Neural progenitor cell (in vitro differentiated cells): ENCODE data around the gene CYLD. TPM values are rescaled to one million over a fixed set of nuclear protein-coding genes. Genes with fewer than 3 reads are reported as not detected.

Source experiments
- DNase-seq: peaks from one replicate; pipeline ENCODE4 v3.0.0-alpha.2; 2016; ENCODE audit warnings: low spot score
- H2AFZ ChIP-seq: fragments of 200-600 bp; sonication (generic); replicated peaks from 2 replicates; pipeline ENCODE4 v1.6.1; 2016; ENCODE audit warnings: antibody characterized with exemption
- H3F3A ChIP-seq: fragments of 200-600 bp; sonication (generic); 2 replicates; pipeline ENCODE4 v1.6.1; 2016; ENCODE audit warnings: antibody characterized with exemption, low read depth
- H3K27ac ChIP-seq: fragments of 200-600 bp; sonication (generic); 2 replicates; pipeline ENCODE4 v1.5.1; 2016; ENCODE audit warnings: mild to moderate bottlenecking
- H3K27me3 ChIP-seq: fragments of 200-600 bp; sonication (generic); 2 replicates; pipeline ENCODE4 v1.6.1; 2016; ENCODE audit warnings: mild to moderate bottlenecking, moderate library complexity
- H3K36me3 ChIP-seq: fragments of 200-600 bp; sonication (generic); 2 replicates; pipeline ENCODE4 v1.5.1; 2016
- H3K4me1 ChIP-seq: fragments of 200-600 bp; sonication (generic); 2 replicates; pipeline ENCODE4 v1.6.1; 2016; ENCODE audit warnings: mixed run types
- H3K4me2 ChIP-seq: fragments of 200-600 bp; sonication (generic); 2 replicates; pipeline ENCODE4 v1.6.1; 2016
- H3K4me3 ChIP-seq: fragments of 200-600 bp; sonication (generic); 2 replicates; pipeline ENCODE4 v1.5.1; 2016
- H3K79me2 ChIP-seq: fragments of 200-600 bp; sonication (generic); 2 replicates; pipeline ENCODE4 v1.6.1; 2016; ENCODE audit warnings: low read depth
- H3K9ac ChIP-seq: fragments of 200-600 bp; sonication (generic); 2 replicates; pipeline ENCODE4 v1.6.1; 2016
- H3K9me3 ChIP-seq: fragments of 200-600 bp; sonication (generic); 2 replicates; pipeline ENCODE4 v1.5.1; 2016; ENCODE audit warnings: low read depth
- H4K20me1 ChIP-seq: fragments of 200-600 bp; sonication (generic); 2 replicates; pipeline ENCODE4 v1.6.1; 2016; ENCODE audit warnings: low read depth
- H3K27ac Mint-ChIP-seq: 3 replicates; pipeline ENCODE4 v1.8.0; 2021; ENCODE audit warnings: mixed read lengths
- H3K27me3 Mint-ChIP-seq: 2 replicates; pipeline ENCODE4 v1.8.0; 2022; ENCODE audit warnings: low read depth, mild to moderate bottlenecking, inconsistent platforms, moderate library complexity, mixed read lengths; ENCODE audit not compliant: insufficient read depth
- H3K36me3 Mint-ChIP-seq: 3 replicates; pipeline ENCODE4 v1.8.0; 2021; ENCODE audit warnings: mixed read lengths
- H3K4me1 Mint-ChIP-seq: 3 replicates; pipeline ENCODE4 v1.8.0; 2021; ENCODE audit warnings: mixed read lengths
- H3K4me3 Mint-ChIP-seq: 3 replicates; pipeline ENCODE4 v1.8.0; 2021; ENCODE audit warnings: mild to moderate bottlenecking, moderate library complexity, mixed read lengths
- H3K9me3 Mint-ChIP-seq: 3 replicates; pipeline ENCODE4 v1.8.0; 2020; ENCODE audit warnings: mixed read lengths
- EZH2 ChIP-seq: fragments of 200-600 bp; sonication (generic); IDR thresholded peaks from 2 replicates; pipeline ENCODE4 v1.6.1; 2017; ENCODE audit warnings: antibody characterized with exemption, mild to moderate bottlenecking, moderate library complexity
- EZH2phosphoT487 ChIP-seq: fragments of 200-600 bp; sonication (generic); IDR thresholded peaks from 2 replicates; pipeline ENCODE4 v1.6.1; 2017; ENCODE audit warnings: antibody characterized with exemption
- total RNA-seq: library from RNA; depleted of rRNA; stranded (reverse); fragments of >200 nt; gene quantifications from 2 replicates; pipeline ENCODE4 v1.2.3, GENCODE V29; 2015; ENCODE audit warnings: low replicate concordance
- TF ChIP-seq, protein P1 (sequence below): fragments of 200-600 bp; sonication (generic); IDR thresholded peaks from 2 replicates; pipeline ENCODE4 v1.5.1; 2017; ENCODE audit warnings: antibody characterized with exemption, mild to moderate bottlenecking

The CYLD gene
- total RNA-seq, 1 donor from 2014 or later, result 22.0 TPM

DNA sequence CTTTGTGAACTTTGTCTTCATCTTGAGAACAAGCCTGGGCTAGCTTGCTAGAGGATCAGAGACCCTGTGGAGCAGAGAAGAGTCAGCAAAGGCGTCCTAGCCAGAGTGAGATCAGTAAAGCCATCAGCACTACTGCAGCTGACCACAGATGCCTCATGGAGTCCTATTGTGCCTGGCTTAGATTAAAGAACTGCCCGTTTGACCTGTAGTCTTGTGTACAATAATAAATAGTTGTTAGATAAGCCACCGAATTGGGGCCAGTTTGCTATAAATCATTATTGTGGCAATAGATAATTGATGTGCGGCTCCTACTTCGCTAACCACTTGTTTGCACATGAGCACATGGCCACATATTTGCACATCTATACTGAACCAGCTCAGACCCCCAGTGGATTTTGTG is 103.0 kb downstream of the CYLD start:
- peaks cover 10% of the 10 kb centered on the region for H3K27me3 Mint-ChIP-seq
- H3K27me3 ChIP-seq, result peaks cover 27% of the 10 kb centered on the region
- no peaks in the 10 kb centered on the region for H3F3A ChIP-seq
- H3K9me3 Mint-ChIP-seq, result no peaks in the 10 kb centered on the region
- no peak overlapping the region for H3K9ac ChIP-seq
- H3K27ac Mint-ChIP-seq, result no peak overlapping the region
- no peak overlapping the region for H3K27ac ChIP-seq
- no peaks in the 10 kb centered on the region for H3K79me2 ChIP-seq
- TF ChIP-seq, protein P1, sequence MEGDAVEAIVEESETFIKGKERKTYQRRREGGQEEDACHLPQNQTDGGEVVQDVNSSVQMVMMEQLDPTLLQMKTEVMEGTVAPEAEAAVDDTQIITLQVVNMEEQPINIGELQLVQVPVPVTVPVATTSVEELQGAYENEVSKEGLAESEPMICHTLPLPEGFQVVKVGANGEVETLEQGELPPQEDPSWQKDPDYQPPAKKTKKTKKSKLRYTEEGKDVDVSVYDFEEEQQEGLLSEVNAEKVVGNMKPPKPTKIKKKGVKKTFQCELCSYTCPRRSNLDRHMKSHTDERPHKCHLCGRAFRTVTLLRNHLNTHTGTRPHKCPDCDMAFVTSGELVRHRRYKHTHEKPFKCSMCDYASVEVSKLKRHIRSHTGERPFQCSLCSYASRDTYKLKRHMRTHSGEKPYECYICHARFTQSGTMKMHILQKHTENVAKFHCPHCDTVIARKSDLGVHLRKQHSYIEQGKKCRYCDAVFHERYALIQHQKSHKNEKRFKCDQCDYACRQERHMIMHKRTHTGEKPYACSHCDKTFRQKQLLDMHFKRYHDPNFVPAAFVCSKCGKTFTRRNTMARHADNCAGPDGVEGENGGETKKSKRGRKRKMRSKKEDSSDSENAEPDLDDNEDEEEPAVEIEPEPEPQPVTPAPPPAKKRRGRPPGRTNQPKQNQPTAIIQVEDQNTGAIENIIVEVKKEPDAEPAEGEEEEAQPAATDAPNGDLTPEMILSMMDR, result no peak
- TF ChIP-seq EZH2, result no peak
- TF ChIP-seq EZH2phosphoT487, result no peak
- no peak overlapping the region for H2AFZ ChIP-seq
- no peaks in the 10 kb centered on the region for H3K36me3 Mint-ChIP-seq
- no peaks in the 10 kb centered on the region for H3K4me1 Mint-ChIP-seq
- H4K20me1 ChIP-seq, result no peaks in the 10 kb centered on the region
- H3K36me3 ChIP-seq, result no peaks in the 10 kb centered on the region
- peaks cover 19% of the 10 kb centered on the region for H3K4me1 ChIP-seq
- no peak overlapping the region for H3K4me2 ChIP-seq
- no peak overlapping the region for H3K4me3 ChIP-seq
- H3K9me3 ChIP-seq, result no peaks in the 10 kb centered on the region
- H3K4me3 Mint-ChIP-seq, result no peak overlapping the region
- no peak for DNase-seq

GRCh38 chr16:50845296-50845695 is 103.4 kb downstream of the CYLD start:
- Histone ChIP-seq H2AFZ (no peak overlapping the region), H3K9me3 (no peaks in the 10 kb centered on the region), H3K36me3 (no peaks in the 10 kb centered on the region), H3K4me1 (peaks cover 19% of the 10 kb centered on the region), H3F3A (no peaks in the 10 kb centered on the region), H3K27ac (no peak overlapping the region), H4K20me1 (no peaks in the 10 kb centered on the region), H3K79me2 (no peaks in the 10 kb centered on the region), H3K4me3 (no peak overlapping the region), H3K27me3 (peaks cover 22% of the 10 kb centered on the region), H3K4me2 (no peak overlapping the region), H3K9ac (no peak overlapping the region)
- no peak overlapping the region for H3K27ac Mint-ChIP-seq
- peaks cover 9% of the 10 kb centered on the region for H3K27me3 Mint-ChIP-seq
- no peaks in the 10 kb centered on the region for H3K4me1 Mint-ChIP-seq
- H3K9me3 Mint-ChIP-seq, result no peaks in the 10 kb centered on the region
- no peak for DNase-seq
- no peaks in the 10 kb centered on the region for H3K36me3 Mint-ChIP-seq
- TF ChIP-seq EZH2 (no peak), EZH2phosphoT487 (no peak)
- TF ChIP-seq, protein P1, result no peak
- no peak overlapping the region for H3K4me3 Mint-ChIP-seq

GRCh38 chr16:50846511-50846910 is 104.6 kb downstream of the CYLD start:
- Histone ChIP-seq H3K9me3 (no peaks in the 10 kb centered on the region), H3K4me1 (peaks cover 14% of the 10 kb centered on the region), H3K9ac (no peak overlapping the region), H2AFZ (no peak overlapping the region), H3K4me2 (no peak overlapping the region), H3K79me2 (no peaks in the 10 kb centered on the region), H4K20me1 (no peaks in the 10 kb centered on the region), H3K36me3 (no peaks in the 10 kb centered on the region), H3K27me3 (peaks cover 10% of the 10 kb centered on the region), H3F3A (no peaks in the 10 kb centered on the region), H3K27ac (no peak overlapping the region), H3K4me3 (no peak overlapping the region)
- Mint-ChIP-seq H3K9me3 (no peaks in the 10 kb centered on the region), H3K27me3 (peaks cover 3% of the 10 kb centered on the region), H3K27ac (no peak overlapping the region), H3K4me1 (no peaks in the 10 kb centered on the region), H3K36me3 (no peaks in the 10 kb centered on the region), H3K4me3 (no peak overlapping the region)
- no peak for DNase-seq
- TF ChIP-seq EZH2phosphoT487 (no peak), EZH2 (no peak)
- TF ChIP-seq, protein P1, result no peak
